HepG2 (cell line): ENCODE data around the gene GATD1. TPM values are rescaled to one million over a fixed set of nuclear protein-coding genes. Genes with fewer than 3 reads are reported as not detected.

Experiments used
- ATAD3A ChIP-seq: sonication (generic); formaldehyde crosslinking; IDR thresholded peaks from 2 replicates; pipeline ENCODE4 v1.4.0; 2020; ENCODE audit warnings: missing genetic modification reagents
- GATAD1 ChIP-seq: IDR thresholded peaks from 2 replicates; pipeline ENCODE4 v1.6.1; 2016; ENCODE audit warnings: missing genetic modification reagents, missing compliant biosample characterization
- KDM5B ChIP-seq: sonication (generic); formaldehyde crosslinking; IDR thresholded peaks from 2 replicates; pipeline ENCODE4 v1.4.0; 2020; ENCODE audit warnings: missing genetic modification reagents, mild to moderate bottlenecking, borderline replicate concordance
- MEF2D ChIP-seq: sonication (generic); formaldehyde crosslinking; IDR thresholded peaks from 2 replicates; pipeline ENCODE4 v1.5.1; 2020; ENCODE audit warnings: mild to moderate bottlenecking, missing genetic modification reagents
- MXD3 ChIP-seq: IDR thresholded peaks from 2 replicates; pipeline ENCODE4 v1.6.1; 2016; ENCODE audit warnings: mild to moderate bottlenecking, missing biosample characterization, missing genetic modification reagents
- TCF7L2 ChIP-seq: IDR thresholded peaks from 2 replicates; pipeline ENCODE4 v1.6.1; 2011; ENCODE audit warnings: mild to moderate bottlenecking, low read depth, low read length, moderate library complexity
- TOPORS ChIP-seq: sonication (generic); formaldehyde crosslinking; IDR thresholded peaks from 2 replicates; pipeline ENCODE4 v1.8.0; 2023; ENCODE audit warnings: mild to moderate bottlenecking, missing genetic modification reagents
- ZBTB1 ChIP-seq: sonication (generic); formaldehyde crosslinking; IDR thresholded peaks from 2 replicates; pipeline ENCODE4 v1.4.0; 2020; ENCODE audit warnings: missing genetic modification reagents, borderline replicate concordance
- ZNF703 ChIP-seq: sonication (generic); formaldehyde crosslinking; IDR thresholded peaks from 2 replicates; pipeline ENCODE4 v1.5.1; 2020; ENCODE audit warnings: missing genetic modification reagents, mild to moderate bottlenecking, moderate library complexity, borderline replicate concordance
- polyA plus RNA-seq, 8 experiments: library from polyadenylated mRNA; depleted of rRNA in 3 of 8; stranded (reverse) in 7 of 8; unstranded in 1 of 8; fragments of >200 nt; fragmentation: Illumina TruSeq in 4 of 8; extraction: Trizol in 4 of 8; gene quantifications; 2 replicates each; pipeline versions ENCODE4 v1.2.1 to v1.2.3, GENCODE V29; 2011 to 2016; ENCODE audit warnings: low read depth in 4 of 8, missing spikeins in 1 of 8, mixed read lengths in 1 of 8; ENCODE audit not compliant: insufficient read depth in 1 of 8
- total RNA-seq, 5 experiments: library from RNA; depleted of rRNA; stranded (reverse); fragments of >200 nt; fragmentation: Illumina TruSeq; extraction: Trizol; gene quantifications; 2 replicates each; pipeline ENCODE4 v1.2.3, GENCODE V29; 2016; ENCODE audit warnings: low read depth in 1 of 5
- TF ChIP-seq, protein P1 (sequence below), 2 experiments: fragments of 450-650 bp in 1 of 2; sonication (generic) in 1 of 2; formaldehyde crosslinking in 1 of 2; IDR thresholded peaks; 2 replicates each; pipeline versions ENCODE4 v1.6.1 to v1.8.0; 2016 to 2022; ENCODE audit warnings: antibody characterized with exemption in 1 of 2, mild to moderate bottlenecking in 1 of 2, missing genetic modification reagents in 1 of 2
- TF ChIP-seq, protein P2 (sequence below): sonication (generic); formaldehyde crosslinking; IDR thresholded peaks from 2 replicates; pipeline ENCODE4 v1.4.0; 2020; ENCODE audit warnings: mild to moderate bottlenecking, missing genetic modification reagents

GATD1 gene
- total and polyA plus RNA-seq, 2 of the 13 experiments (the other 11 are each of a cell fraction or from before 2014, with no cell fraction given), result 31.3 to 60.5 TPM

DNA sequence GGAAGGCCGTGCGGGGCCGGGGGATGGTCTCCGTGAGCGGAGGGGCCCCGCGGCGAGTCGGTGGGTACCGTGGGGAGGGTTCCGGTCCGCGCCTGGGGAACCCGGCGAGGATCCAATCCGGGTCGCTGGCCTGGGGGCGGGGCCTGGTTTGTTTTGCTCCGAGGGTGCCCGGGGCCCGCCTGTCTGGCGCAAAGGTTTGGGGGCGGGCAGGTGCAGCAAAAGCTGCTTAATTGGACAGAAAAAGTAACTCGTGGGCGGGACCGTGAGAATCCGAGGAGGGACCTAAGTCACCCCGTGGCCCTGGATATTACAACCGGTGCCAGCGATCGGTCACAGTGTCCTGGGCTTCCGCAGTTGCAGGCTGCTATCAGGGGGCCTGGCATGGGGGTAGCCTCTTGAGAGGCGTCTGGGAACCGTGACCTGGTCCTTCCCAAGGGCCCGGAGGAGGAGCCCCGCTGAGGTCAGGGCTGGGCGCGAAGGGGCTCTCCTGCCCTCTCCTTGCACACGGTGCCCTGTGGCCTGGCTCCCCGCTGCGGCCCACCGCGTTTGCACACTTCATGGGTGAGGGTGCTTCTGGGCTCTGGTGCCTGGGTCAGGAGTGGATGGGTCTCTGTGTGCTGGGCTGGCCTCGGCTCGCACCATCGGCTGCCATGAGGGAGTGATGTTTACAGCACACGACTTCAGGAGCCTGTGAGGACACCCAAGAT, 42.8 kb upstream of the GATD1 start (continued):
- TF ChIP-seq, protein P1, sequence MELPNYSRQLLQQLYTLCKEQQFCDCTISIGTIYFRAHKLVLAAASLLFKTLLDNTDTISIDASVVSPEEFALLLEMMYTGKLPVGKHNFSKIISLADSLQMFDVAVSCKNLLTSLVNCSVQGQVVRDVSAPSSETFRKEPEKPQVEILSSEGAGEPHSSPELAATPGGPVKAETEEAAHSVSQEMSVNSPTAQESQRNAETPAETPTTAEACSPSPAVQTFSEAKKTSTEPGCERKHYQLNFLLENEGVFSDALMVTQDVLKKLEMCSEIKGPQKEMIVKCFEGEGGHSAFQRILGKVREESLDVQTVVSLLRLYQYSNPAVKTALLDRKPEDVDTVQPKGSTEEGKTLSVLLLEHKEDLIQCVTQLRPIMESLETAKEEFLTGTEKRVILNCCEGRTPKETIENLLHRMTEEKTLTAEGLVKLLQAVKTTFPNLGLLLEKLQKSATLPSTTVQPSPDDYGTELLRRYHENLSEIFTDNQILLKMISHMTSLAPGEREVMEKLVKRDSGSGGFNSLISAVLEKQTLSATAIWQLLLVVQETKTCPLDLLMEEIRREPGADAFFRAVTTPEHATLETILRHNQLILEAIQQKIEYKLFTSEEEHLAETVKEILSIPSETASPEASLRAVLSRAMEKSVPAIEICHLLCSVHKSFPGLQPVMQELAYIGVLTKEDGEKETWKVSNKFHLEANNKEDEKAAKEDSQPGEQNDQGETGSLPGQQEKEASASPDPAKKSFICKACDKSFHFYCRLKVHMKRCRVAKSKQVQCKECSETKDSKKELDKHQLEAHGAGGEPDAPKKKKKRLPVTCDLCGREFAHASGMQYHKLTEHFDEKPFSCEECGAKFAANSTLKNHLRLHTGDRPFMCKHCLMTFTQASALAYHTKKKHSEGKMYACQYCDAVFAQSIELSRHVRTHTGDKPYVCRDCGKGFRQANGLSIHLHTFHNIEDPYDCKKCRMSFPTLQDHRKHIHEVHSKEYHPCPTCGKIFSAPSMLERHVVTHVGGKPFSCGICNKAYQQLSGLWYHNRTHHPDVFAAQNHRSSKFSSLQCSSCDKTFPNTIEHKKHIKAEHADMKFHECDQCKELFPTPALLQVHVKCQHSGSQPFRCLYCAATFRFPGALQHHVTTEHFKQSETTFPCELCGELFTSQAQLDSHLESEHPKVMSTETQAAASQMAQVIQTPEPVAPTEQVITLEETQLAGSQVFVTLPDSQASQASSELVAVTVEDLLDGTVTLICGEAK (IDR thresholded peaks at IDR 0.05), result no peak
- TF ChIP-seq, protein P1 (CRISPR knock-in tag; IDR thresholded peaks at IDR 0.05), result no peak
- TF ChIP-seq TOPORS (CRISPR knock-in tag) (no peak), GATAD1 (CRISPR knock-in tag) (no peak), ATAD3A (CRISPR knock-in tag) (no peak), KDM5B (no peak), ZNF703 (CRISPR knock-in tag) (no peak), MXD3 (CRISPR knock-in tag) (no peak), MEF2D (CRISPR knock-in tag) (peak; percentile 66; the same call in 1 of the 2 replicates), TCF7L2 (no peak), ZBTB1 (CRISPR knock-in tag) (no peak)
- TF ChIP-seq, protein P2, sequence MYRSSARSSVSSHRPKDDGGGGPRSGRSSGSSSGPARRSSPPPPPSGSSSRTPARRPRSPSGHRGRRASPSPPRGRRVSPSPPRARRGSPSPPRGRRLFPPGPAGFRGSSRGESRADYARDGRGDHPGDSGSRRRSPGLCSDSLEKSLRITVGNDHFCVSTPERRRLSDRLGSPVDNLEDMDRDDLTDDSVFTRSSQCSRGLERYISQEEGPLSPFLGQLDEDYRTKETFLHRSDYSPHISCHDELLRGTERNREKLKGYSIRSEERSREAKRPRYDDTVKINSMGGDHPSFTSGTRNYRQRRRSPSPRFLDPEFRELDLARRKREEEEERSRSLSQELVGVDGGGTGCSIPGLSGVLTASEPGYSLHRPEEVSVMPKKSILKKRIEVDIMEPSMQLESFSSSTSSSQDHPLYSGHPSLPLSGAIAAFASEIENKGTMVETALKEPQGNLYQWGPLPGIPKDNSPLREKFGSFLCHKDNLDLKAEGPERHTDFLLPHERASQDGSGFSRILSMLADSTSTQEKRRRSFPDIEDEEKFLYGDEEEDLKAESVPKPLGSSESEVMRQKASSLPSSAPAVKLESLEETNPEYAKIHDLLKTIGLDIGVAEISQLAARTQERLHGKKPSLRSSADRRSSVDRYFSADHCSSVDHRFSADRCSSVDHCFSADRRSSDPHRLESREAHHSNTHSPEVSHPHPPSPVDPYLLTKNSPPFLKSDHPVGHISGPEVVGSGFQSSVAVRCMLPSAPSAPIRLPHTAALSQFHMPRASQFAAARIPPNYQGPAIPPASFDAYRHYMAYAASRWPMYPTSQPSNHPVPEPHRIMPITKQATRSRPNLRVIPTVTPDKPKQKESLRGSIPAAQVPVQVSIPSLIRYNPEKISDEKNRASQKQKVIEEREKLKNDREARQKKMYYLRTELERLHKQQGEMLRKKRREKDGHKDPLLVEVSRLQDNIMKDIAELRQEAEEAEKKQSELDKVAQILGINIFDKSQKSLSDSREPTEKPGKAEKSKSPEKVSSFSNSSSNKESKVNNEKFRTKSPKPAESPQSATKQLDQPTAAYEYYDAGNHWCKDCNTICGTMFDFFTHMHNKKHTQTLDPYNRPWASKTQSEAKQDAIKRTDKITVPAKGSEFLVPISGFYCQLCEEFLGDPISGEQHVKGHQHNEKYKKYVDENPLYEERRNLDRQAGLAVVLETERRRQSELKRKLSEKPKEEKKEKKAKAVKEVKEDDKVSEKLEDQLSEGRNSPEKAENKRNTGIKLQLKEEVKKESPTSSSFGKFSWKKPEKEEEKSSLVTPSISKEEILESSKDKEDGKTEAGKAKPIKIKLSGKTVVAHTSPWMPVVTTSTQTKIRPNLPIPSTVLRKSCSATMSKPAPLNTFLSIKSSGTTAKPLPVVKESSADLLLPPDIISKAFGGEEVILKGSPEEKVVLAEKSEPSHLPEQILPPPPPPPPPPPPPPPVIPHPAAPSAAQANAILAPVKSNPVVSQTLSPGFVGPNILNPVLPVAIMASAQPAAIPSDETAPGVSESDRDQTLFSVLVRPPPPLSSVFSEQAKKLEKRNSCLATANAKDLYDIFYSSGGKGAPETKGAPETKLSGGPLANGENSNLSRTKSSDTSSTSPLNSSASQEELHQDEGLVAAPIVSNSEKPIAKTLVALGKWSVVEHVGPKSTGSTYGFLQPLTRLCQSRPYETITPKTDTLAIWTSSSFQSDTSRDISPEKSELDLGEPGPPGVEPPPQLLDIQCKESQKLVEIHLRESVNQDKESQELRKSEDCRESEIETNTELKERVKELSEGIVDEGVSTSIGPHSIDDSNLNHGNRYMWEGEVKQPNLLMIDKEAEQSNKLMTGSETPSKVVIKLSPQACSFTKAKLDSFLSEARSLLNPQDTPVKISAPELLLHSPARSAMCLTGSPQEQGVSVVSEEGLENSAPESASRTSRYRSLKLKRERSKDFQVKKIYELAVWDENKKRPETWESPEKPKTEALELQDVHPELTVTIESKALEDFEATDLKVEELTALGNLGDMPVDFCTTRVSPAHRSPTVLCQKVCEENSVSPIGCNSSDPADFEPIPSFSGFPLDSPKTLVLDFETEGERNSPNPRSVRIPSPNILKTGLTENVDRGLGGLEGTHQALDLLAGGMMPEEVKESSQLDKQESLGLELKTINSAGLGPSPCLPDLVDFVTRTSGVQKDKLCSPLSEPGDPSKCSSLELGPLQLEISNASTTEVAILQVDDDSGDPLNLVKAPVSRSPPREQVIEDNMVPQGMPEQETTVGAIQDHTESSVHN (CRISPR knock-in tag), result no peak
